GM12878 (cell line): ENCODE measurements around the gene ERMARD. TPM values are rescaled to one million over a fixed set of nuclear protein-coding genes. Genes with fewer than 3 reads are reported as not detected.

Source experiments
- BACH1 ChIP-seq: fragments of 450-650 bp; IDR thresholded peaks from 2 replicates; pipeline ENCODE4 v1.6.1; 2017; ENCODE audit warnings: mild to moderate bottlenecking, borderline replicate concordance
- CBX3 ChIP-seq: fragments of 200-600 bp; sonication (generic); IDR thresholded peaks from 2 replicates; pipeline ENCODE4 v1.6.1; 2016; ENCODE audit warnings: low read depth, borderline replicate concordance
- CREB1 ChIP-seq: IDR thresholded peaks from 2 replicates; pipeline ENCODE4 v1.6.1; 2012; ENCODE audit warnings: low read depth, mild to moderate bottlenecking, inconsistent platforms
- FOS ChIP-seq: IDR thresholded peaks from 3 replicates; pipeline ENCODE4 v1.6.1; 2011; ENCODE audit warnings: borderline replicate concordance; ENCODE audit not compliant: insufficient read length; ENCODE audit errors: extremely low read depth
- HCFC1 ChIP-seq: fragments of 150-350 bp; IDR thresholded peaks from 2 replicates; pipeline ENCODE4 v1.6.1; 2014; ENCODE audit warnings: low read length
- JUND ChIP-seq: IDR thresholded peaks from 2 replicates; pipeline ENCODE4 v1.6.1; 2012; ENCODE audit warnings: low read depth, mild to moderate bottlenecking, low read length, improper control_type of control experiment, moderate library complexity
- KAT2A ChIP-seq: conservative IDR thresholded peaks from 2 replicates; pipeline ENCODE4 v1.6.1; 2011; ENCODE audit warnings: low read depth, low read length; ENCODE audit not compliant: control insufficient read depth
- LARP7 ChIP-seq: fragments of 450-650 bp; IDR thresholded peaks from 2 replicates; pipeline ENCODE4 v1.6.1; 2017; ENCODE audit warnings: mild to moderate bottlenecking
- MEF2A ChIP-seq: IDR thresholded peaks from 2 replicates; pipeline ENCODE4 v1.6.1; 2011; ENCODE audit warnings: low read depth, mild to moderate bottlenecking, low read length, moderate library complexity; ENCODE audit not compliant: insufficient read depth
- MXI1 ChIP-seq: fragments of 150-350 bp; IDR thresholded peaks from 2 replicates; pipeline ENCODE4 v1.6.1; 2011; ENCODE audit warnings: low read depth, mild to moderate bottlenecking, inconsistent platforms, low read length, improper control_type of control experiment
- MYB ChIP-seq: fragments of 150-350 bp; IDR thresholded peaks from 2 replicates; pipeline ENCODE4 v1.6.1; 2014; ENCODE audit warnings: mild to moderate bottlenecking, low read depth, low read length, borderline replicate concordance
- NFIC ChIP-seq: IDR thresholded peaks from 2 replicates; pipeline ENCODE4 v1.6.1; 2012; ENCODE audit warnings: low read depth, mild to moderate bottlenecking, inconsistent platforms, low read length, moderate library complexity
- POLR2AphosphoS2 ChIP-seq: IDR thresholded peaks from 2 replicates; pipeline ENCODE4 v1.6.1; 2011; ENCODE audit warnings: low read depth, mild to moderate bottlenecking, low read length, improper control_type of control experiment, moderate library complexity
- RBBP5 ChIP-seq: fragments of 200-600 bp; sonication (generic); conservative IDR thresholded peaks from 2 replicates; pipeline ENCODE4 v1.6.1; 2016
- YBX1 ChIP-seq: fragments of 450-650 bp; IDR thresholded peaks from 2 replicates; pipeline ENCODE4 v1.6.1; 2016; ENCODE audit warnings: antibody characterized with exemption
- ZNF207 ChIP-seq: fragments of 450-650 bp; IDR thresholded peaks from 2 replicates; pipeline ENCODE4 v1.6.1; 2014; ENCODE audit warnings: antibody characterized with exemption, mild to moderate bottlenecking, borderline replicate concordance
- ZNF274 ChIP-seq: IDR thresholded peaks from one replicate; pipeline ENCODE4 v1.8.0; 2011; ENCODE audit not compliant: insufficient read length, insufficient read depth
- ZSCAN29 ChIP-seq: fragments of 450-650 bp; IDR thresholded peaks from 2 replicates; pipeline ENCODE4 v1.6.1; 2017; ENCODE audit warnings: mild to moderate bottlenecking, moderate library complexity
- polyA plus RNA-seq, 11 experiments: library from polyadenylated mRNA; depleted of rRNA in 4 of 11; unstranded in 6 of 11; stranded (reverse) in 5 of 11; fragments of >200 nt; fragmentation: Nextera tagmentation in 4 of 11; fragmentation: Illumina TruSeq in 1 of 11; extraction: Ambion mirVana in 4 of 11; extraction: Trizol in 1 of 11; gene quantifications; 1 replicate in 1 of 11; 2 replicates in 10 of 11; pipeline versions ENCODE4 v1.2.1 to v1.2.3, GENCODE V29; 2011 to 2016; ENCODE audit warnings: inconsistent platforms in 2 of 11, missing spikeins in 2 of 11, low read depth in 1 of 11
- total RNA-seq, 4 experiments: library from RNA; depleted of rRNA in 3 of 4; stranded (reverse); fragments of >200 nt in 3 of 4; fragmentation: Illumina TruSeq in 1 of 4; extraction: Trizol in 1 of 4; gene quantifications; 2 replicates each; pipeline versions ENCODE4 v1.2.1 to v1.2.3, GENCODE V29; 2013 to 2021
- TF ChIP-seq, protein P1 (sequence below): IDR thresholded peaks from 2 replicates; pipeline ENCODE4 v1.6.1; 2012; ENCODE audit warnings: low read depth, low read length, improper control_type of control experiment
- TF ChIP-seq, protein P2 (sequence below): fragments of 450-650 bp; IDR thresholded peaks from 2 replicates; pipeline ENCODE4 v1.6.1; 2017; ENCODE audit warnings: antibody characterized with exemption, mild to moderate bottlenecking, moderate library complexity
- TF ChIP-seq, protein P3 (sequence below): fragments of 450-650 bp; IDR thresholded peaks from 2 replicates; pipeline ENCODE4 v1.6.1; 2018; ENCODE audit warnings: mild to moderate bottlenecking, low read depth, moderate library complexity; ENCODE audit not compliant: partially characterized antibody
- TF ChIP-seq, protein P4 (sequence below): fragments of 150-350 bp; IDR thresholded peaks from 2 replicates; pipeline ENCODE4 v1.6.1; 2016; ENCODE audit warnings: low read depth, low read length

The ERMARD gene
- total and polyA plus RNA-seq, 10 of the 15 experiments (the other 5 are each of a cell fraction or from before 2014, with no cell fraction given): 24.4 to 63.3 (median 34.1) TPM

DNA sequence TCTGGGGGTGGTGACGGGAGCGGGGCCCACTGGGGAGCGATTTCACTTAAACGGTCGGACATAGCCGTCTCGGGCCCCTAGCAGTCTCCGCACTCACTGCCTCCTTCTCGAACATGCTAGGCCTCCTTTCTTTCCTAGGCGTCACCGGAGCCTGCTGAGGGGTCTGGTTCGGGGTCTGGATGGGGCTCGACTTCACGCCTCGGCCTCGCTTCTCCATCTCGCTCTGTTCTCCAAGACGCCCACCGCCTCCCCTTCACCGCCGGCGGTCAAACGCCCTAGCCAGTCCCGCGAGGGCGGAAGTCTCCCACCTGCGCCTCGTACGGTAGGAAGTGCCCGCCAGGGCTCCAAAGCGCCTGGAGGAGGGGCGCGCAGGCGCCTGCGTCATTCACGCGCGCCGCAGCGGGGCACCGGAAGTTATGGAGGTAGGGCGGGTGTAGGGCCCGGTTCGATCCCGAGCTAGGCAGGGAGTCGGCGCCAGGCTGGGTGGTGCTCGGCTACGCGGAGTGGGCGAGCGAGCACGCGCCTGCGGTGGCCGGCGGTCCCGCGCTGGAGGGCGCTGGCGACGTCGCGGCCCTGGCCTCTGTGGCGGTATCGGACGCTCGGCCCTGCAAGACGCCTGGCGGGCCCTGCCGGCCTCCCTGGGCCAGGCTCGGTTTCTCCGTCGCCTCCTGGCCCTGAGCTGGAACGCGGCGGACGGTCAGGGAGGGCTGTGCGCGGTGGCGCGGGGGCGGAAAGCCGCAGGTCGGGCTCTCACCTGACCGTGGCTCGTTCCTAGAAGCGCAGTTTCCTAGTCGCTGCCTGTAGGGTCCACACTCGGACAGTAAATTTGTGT, at the start of gene ERMARD, which contains the start of gene DYNLT2 (continued):
- TF ChIP-seq FOS (no peak), ZSCAN29 (no peak), MEF2A (0 out of 2 replicates have a peak, but pooled peaks have one; percentile 7), BACH1 (peak; percentile 72), RBBP5 (no peak), MYB (no peak), MXI1 (peak; percentile 75), YBX1 (no peak), KAT2A (no peak), ZNF274 (no peak), CBX3 (no peak), POLR2AphosphoS2 (peak; percentile 77; the same call in 1 of the 2 replicates), NFIC (no peak), CREB1 (peak; percentile 99), HCFC1 (peak; percentile 84), JUND (no peak), LARP7 (peak; percentile 91), ZNF207 (peak; percentile 97)
- TF ChIP-seq, protein P1, sequence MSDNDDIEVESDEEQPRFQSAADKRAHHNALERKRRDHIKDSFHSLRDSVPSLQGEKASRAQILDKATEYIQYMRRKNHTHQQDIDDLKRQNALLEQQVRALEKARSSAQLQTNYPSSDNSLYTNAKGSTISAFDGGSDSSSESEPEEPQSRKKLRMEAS: peak; percentile 48
- TF ChIP-seq, protein P2, sequence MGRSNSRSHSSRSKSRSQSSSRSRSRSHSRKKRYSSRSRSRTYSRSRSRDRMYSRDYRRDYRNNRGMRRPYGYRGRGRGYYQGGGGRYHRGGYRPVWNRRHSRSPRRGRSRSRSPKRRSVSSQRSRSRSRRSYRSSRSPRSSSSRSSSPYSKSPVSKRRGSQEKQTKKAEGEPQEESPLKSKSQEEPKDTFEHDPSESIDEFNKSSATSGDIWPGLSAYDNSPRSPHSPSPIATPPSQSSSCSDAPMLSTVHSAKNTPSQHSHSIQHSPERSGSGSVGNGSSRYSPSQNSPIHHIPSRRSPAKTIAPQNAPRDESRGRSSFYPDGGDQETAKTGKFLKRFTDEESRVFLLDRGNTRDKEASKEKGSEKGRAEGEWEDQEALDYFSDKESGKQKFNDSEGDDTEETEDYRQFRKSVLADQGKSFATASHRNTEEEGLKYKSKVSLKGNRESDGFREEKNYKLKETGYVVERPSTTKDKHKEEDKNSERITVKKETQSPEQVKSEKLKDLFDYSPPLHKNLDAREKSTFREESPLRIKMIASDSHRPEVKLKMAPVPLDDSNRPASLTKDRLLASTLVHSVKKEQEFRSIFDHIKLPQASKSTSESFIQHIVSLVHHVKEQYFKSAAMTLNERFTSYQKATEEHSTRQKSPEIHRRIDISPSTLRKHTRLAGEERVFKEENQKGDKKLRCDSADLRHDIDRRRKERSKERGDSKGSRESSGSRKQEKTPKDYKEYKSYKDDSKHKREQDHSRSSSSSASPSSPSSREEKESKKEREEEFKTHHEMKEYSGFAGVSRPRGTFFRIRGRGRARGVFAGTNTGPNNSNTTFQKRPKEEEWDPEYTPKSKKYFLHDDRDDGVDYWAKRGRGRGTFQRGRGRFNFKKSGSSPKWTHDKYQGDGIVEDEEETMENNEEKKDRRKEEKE: no peak
- TF ChIP-seq, protein P3, sequence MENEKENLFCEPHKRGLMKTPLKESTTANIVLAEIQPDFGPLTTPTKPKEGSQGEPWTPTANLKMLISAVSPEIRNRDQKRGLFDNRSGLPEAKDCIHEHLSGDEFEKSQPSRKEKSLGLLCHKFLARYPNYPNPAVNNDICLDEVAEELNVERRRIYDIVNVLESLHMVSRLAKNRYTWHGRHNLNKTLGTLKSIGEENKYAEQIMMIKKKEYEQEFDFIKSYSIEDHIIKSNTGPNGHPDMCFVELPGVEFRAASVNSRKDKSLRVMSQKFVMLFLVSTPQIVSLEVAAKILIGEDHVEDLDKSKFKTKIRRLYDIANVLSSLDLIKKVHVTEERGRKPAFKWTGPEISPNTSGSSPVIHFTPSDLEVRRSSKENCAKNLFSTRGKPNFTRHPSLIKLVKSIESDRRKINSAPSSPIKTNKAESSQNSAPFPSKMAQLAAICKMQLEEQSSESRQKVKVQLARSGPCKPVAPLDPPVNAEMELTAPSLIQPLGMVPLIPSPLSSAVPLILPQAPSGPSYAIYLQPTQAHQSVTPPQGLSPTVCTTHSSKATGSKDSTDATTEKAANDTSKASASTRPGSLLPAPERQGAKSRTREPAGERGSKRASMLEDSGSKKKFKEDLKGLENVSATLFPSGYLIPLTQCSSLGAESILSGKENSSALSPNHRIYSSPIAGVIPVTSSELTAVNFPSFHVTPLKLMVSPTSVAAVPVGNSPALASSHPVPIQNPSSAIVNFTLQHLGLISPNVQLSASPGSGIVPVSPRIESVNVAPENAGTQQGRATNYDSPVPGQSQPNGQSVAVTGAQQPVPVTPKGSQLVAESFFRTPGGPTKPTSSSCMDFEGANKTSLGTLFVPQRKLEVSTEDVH: no peak
- TF ChIP-seq, protein P4, sequence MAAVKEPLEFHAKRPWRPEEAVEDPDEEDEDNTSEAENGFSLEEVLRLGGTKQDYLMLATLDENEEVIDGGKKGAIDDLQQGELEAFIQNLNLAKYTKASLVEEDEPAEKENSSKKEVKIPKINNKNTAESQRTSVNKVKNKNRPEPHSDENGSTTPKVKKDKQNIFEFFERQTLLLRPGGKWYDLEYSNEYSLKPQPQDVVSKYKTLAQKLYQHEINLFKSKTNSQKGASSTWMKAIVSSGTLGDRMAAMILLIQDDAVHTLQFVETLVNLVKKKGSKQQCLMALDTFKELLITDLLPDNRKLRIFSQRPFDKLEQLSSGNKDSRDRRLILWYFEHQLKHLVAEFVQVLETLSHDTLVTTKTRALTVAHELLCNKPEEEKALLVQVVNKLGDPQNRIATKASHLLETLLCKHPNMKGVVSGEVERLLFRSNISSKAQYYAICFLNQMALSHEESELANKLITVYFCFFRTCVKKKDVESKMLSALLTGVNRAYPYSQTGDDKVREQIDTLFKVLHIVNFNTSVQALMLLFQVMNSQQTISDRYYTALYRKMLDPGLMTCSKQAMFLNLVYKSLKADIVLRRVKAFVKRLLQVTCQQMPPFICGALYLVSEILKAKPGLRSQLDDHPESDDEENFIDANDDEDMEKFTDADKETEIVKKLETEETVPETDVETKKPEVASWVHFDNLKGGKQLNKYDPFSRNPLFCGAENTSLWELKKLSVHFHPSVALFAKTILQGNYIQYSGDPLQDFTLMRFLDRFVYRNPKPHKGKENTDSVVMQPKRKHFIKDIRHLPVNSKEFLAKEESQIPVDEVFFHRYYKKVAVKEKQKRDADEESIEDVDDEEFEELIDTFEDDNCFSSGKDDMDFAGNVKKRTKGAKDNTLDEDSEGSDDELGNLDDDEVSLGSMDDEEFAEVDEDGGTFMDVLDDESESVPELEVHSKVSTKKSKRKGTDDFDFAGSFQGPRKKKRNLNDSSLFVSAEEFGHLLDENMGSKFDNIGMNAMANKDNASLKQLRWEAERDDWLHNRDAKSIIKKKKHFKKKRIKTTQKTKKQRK: no peak
